Kidney capillary endothelial cell (primary cell): ENCODE data around the gene TMEM38B.
A peak's percentile ranks its signal among the peaks of the same experiment; 100 is the strongest.
"Not testable (repeated sequence)": the region's sequence is repeated elsewhere in the genome, so short reads cannot be mapped to it uniquely, and the experiment has no call there.

Experiments
- DNase-seq: peaks from one replicate; pipeline ENCODE4 v3.0.0-alpha.2; 2018; ENCODE audit warnings: low spot score

The TMEM38B gene

GRCh38 chr9:105681724-105682123, 12.6 kb upstream of the TMEM38B start:
- peak; percentile 34 for DNase-seq

- DNase-seq, result no peak
Measured at GRCh38 chr9:105683688-105684275, 10.6 kb upstream of the TMEM38B start.

- no peak for DNase-seq
Measured at GRCh38 chr9:105686936-105687335, 7.4 kb upstream of the TMEM38B start.

GRCh38 chr9:105690742-105691141, 3.6 kb upstream of the TMEM38B start:
- DNase-seq, result peak; percentile 25

GRCh38 chr9:105693435-105694189, 729 bp upstream of the TMEM38B start:
- peak; percentile 23 for DNase-seq

GRCh38 chr9:105694848-105695581, 674 bp downstream of the TMEM38B start:
- peak; percentile 44 for DNase-seq

- DNase-seq, result no peak
Measured at GRCh38 chr9:105696219-105696793, 2.0 kb downstream of the TMEM38B start.

GRCh38 chr9:105697871-105698270, 3.5 kb downstream of the TMEM38B start:
- DNase-seq, result no peak

GRCh38 chr9:105698348-105698870, 4.1 kb downstream of the TMEM38B start:
- DNase-seq, result no peak

- DNase-seq, result no peak
Measured at GRCh38 chr9:105700668-105701067, 6.3 kb downstream of the TMEM38B start.

GRCh38 chr9:105701145-105701544, 6.8 kb downstream of the TMEM38B start:
- DNase-seq, result no peak

GRCh38 chr9:105702207-105702606, 7.9 kb downstream of the TMEM38B start:
- no peak for DNase-seq

GRCh38 chr9:105703638-105704037, 9.3 kb downstream of the TMEM38B start:
- DNase-seq, result not testable (repeated sequence)

- no peak for DNase-seq
Measured at GRCh38 chr9:105706156-105706555, 11.8 kb downstream of the TMEM38B start.

- DNase-seq, result no peak
Measured at GRCh38 chr9:105708405-105708804, 14.1 kb downstream of the TMEM38B start.

GRCh38 chr9:105710638-105711037, 16.3 kb downstream of the TMEM38B start:
- DNase-seq, result no peak

GRCh38 chr9:105711867-105712266, 17.5 kb downstream of the TMEM38B start:
- no peak for DNase-seq

- DNase-seq, result no peak
Measured at GRCh38 chr9:105712297-105712696, 18.0 kb downstream of the TMEM38B start.

- DNase-seq, result no peak
Measured at GRCh38 chr9:105712773-105713172, 18.4 kb downstream of the TMEM38B start.

- no peak for DNase-seq
Measured at GRCh38 chr9:105713260-105714019, 19.1 kb downstream of the TMEM38B start.

- no peak for DNase-seq
Measured at GRCh38 chr9:105714020-105714331, 19.6 kb downstream of the TMEM38B start.

GRCh38 chr9:105716146-105716545, 21.8 kb downstream of the TMEM38B start:
- DNase-seq, result no peak
